ENCODE data around the gene EXOC3. TPM values are rescaled to one million over a fixed set of nuclear protein-coding genes. Genes with fewer than 3 reads are reported as not detected.
A peak's percentile ranks its signal among the peaks of the same experiment; 100 is the strongest.

The EXOC3 gene
- total RNA-seq, 1 donor from 2014 or later: 55.4 TPM

DNA sequence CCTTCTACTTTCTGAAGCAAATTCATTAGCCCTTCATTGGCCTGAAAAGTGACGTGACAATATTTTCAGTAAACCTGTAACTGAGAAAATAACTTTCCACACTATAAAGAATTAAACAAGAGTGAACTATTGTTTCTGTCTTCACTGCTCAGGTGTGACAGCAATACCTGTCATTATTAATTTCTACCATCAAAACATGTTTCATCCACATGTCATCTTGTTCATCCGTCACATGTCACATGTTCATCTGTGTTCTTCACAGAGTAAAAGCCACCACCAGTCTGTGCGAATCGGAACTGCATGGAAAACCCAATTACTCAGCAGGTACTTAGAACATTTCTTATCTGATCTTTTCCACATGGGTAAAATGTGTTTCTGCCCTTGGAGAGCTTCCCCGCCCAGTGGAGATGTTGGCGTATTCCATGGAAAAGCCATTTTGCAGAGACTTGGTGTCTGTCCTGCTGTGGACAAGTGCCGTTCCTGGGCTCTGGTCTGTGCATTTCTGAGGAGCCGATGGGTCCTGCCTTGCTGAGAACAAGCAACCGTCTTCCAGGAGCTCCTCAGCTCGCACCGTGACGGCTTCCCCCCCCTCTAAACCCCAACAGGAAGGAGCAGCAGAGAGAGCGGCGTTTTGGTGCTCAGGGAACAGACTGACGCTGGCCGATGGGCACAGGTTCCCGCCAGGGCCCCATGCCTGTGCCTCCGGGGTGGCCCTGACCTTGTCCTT lies 10.6 kb upstream of the EXOC3 start:
- TF ChIP-seq, protein P1, sequence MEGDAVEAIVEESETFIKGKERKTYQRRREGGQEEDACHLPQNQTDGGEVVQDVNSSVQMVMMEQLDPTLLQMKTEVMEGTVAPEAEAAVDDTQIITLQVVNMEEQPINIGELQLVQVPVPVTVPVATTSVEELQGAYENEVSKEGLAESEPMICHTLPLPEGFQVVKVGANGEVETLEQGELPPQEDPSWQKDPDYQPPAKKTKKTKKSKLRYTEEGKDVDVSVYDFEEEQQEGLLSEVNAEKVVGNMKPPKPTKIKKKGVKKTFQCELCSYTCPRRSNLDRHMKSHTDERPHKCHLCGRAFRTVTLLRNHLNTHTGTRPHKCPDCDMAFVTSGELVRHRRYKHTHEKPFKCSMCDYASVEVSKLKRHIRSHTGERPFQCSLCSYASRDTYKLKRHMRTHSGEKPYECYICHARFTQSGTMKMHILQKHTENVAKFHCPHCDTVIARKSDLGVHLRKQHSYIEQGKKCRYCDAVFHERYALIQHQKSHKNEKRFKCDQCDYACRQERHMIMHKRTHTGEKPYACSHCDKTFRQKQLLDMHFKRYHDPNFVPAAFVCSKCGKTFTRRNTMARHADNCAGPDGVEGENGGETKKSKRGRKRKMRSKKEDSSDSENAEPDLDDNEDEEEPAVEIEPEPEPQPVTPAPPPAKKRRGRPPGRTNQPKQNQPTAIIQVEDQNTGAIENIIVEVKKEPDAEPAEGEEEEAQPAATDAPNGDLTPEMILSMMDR (IDR thresholded peaks at IDR 0.05; ENCODE audit: partially characterized antibody, unreplicated experiment): no peak
- Mint-ChIP-seq H3K4me1 (ENCODE audit: low read depth, unreplicated experiment) (peaks cover 3% of the 10 kb centered on the region), H3K27ac (ENCODE audit: unreplicated experiment) (no peak overlapping the region), H3K9me3 (ENCODE audit: unreplicated experiment) (peaks cover 4% of the 10 kb centered on the region), H3K4me3 (ENCODE audit: unreplicated experiment) (no peak overlapping the region), H3K27me3 (ENCODE audit: unreplicated experiment) (peaks cover 10% of the 10 kb centered on the region), H3K36me3 (ENCODE audit: unreplicated experiment) (peaks cover 4% of the 10 kb centered on the region)
- peak; percentile 7 for DNase-seq

DNA sequence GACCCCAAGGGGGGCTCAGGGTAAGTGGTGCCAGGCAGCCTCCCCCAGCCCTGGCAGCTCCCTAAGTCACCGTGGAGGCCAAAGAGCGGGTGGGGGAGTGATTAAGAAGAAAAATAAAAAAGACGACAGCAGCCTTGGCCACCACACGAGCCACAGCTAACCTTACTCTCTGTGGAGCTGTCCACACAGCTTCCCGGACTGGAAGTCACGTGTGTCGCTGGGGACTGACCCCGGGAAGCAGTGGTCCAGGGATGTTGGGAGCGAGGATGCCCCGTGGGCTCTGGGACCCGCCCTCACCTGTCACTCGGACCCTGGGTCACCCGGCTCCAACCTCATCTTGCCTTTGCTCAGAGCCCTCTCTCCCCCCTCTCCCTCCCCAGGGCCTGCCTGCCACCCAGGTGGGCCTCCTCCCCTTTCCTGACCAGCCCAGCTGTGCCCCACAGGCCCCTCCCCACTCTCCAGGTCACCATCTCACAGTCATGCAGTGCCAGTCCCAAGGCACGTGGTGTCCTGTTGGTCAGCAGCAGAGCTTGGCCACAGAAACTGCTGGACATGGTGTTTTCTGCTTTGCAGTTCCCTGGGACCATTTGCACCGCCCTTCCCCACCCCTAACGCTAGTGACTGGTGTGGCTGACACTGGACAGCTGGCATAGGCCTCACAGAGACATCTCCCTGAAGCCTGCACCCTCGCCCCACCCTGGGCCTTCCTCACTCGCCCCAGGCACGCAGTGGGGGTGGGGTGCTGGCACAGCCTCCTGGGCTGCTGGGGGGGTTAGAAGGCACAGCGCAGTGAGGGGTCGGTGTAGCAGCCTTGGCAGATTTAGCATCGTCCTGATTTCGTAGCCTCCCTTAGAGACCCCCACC lies 9.8 kb upstream of the EXOC3 start:
- no peak overlapping the region for H3K27ac Mint-ChIP-seq (ENCODE audit: unreplicated experiment)
- H3K4me1 Mint-ChIP-seq (ENCODE audit: low read depth, unreplicated experiment): peaks cover 3% of the 10 kb centered on the region
- H3K4me3 Mint-ChIP-seq (ENCODE audit: unreplicated experiment): no peak overlapping the region
- peaks cover 4% of the 10 kb centered on the region for H3K36me3 Mint-ChIP-seq (ENCODE audit: unreplicated experiment)
- H3K27me3 Mint-ChIP-seq (ENCODE audit: unreplicated experiment): peaks cover 10% of the 10 kb centered on the region
- H3K9me3 Mint-ChIP-seq (ENCODE audit: unreplicated experiment): peaks cover 4% of the 10 kb centered on the region
- TF ChIP-seq, protein P1 (IDR thresholded peaks at IDR 0.05; ENCODE audit: partially characterized antibody, unreplicated experiment): no peak
- peak; percentile 10 for DNase-seq

DNA sequence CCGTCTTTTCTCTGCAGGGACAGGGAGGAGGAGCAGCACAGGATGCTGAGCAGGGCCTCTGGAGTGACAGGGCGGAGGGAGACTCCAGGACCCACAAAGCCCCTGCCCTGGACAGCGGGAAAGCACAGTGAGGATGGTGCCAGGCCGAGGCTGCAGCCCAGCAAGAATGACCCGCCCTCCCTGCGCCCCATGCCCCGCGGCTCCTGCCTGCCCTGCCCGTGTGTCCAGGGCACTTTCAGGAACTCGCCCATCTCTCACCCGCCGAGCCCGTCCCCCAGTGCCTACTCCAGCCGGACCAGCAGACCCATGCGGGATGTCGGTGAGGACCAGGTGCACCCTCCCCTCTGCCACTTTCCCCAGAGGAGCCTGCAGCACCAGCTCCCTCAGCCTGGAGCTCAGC lies 9.1 kb upstream of the EXOC3 start:
- Mint-ChIP-seq H3K36me3 (ENCODE audit: unreplicated experiment) (peaks cover 4% of the 10 kb centered on the region), H3K4me1 (ENCODE audit: low read depth, unreplicated experiment) (peaks cover 3% of the 10 kb centered on the region), H3K27ac (ENCODE audit: unreplicated experiment) (no peak overlapping the region), H3K27me3 (ENCODE audit: unreplicated experiment) (peaks cover 10% of the 10 kb centered on the region), H3K9me3 (ENCODE audit: unreplicated experiment) (peaks cover 4% of the 10 kb centered on the region), H3K4me3 (ENCODE audit: unreplicated experiment) (no peak overlapping the region)
- peak; percentile 10 for DNase-seq
- TF ChIP-seq, protein P1 (IDR thresholded peaks at IDR 0.05; ENCODE audit: partially characterized antibody, unreplicated experiment): no peak

DNA sequence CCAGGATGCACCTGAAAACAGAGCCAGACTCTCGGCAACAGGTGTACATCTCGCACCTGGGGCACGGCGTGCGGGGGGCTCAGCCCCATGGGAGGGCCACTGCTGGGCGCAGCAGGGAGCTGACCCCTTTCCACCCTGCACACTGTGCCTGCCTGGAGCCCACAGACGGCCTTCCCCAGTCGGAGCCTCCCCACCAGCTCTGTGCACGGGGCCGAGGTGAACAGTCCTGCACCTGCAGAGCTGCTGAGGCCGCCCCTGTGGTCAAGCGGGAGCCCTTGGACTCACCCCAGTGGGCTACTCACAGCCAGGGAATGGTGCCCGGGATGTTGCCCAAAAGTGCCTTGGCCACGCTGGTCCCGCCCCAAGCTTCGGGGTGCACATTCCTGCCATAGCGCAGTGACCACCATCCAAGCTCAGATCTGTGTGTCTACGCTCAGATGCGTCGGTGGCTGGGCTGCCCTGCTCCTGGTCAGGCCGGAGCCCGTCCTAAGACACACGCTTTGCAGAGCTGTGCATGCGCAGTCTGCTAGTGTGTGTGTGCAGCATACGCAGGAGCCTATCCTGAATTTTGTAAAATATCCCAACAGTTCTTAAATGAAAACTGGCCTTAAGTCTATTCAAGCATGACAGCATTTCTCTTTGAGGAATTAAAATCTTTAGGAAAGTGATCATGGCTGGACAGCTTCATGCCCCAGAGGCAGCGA lies 8.4 kb upstream of the EXOC3 start:
- DNase-seq: peak; percentile 8
- Mint-ChIP-seq H3K36me3 (ENCODE audit: unreplicated experiment) (peaks cover 4% of the 10 kb centered on the region), H3K4me3 (ENCODE audit: unreplicated experiment) (no peak overlapping the region), H3K9me3 (ENCODE audit: unreplicated experiment) (peaks cover 4% of the 10 kb centered on the region), H3K27ac (ENCODE audit: unreplicated experiment) (no peak overlapping the region), H3K4me1 (ENCODE audit: low read depth, unreplicated experiment) (peaks cover 3% of the 10 kb centered on the region), H3K27me3 (ENCODE audit: unreplicated experiment) (peaks cover 12% of the 10 kb centered on the region)
- TF ChIP-seq, protein P1 (IDR thresholded peaks at IDR 0.05; ENCODE audit: partially characterized antibody, unreplicated experiment): no peak
